ENCODE measurements around the gene PADI1.

Gene PADI1

DNA sequence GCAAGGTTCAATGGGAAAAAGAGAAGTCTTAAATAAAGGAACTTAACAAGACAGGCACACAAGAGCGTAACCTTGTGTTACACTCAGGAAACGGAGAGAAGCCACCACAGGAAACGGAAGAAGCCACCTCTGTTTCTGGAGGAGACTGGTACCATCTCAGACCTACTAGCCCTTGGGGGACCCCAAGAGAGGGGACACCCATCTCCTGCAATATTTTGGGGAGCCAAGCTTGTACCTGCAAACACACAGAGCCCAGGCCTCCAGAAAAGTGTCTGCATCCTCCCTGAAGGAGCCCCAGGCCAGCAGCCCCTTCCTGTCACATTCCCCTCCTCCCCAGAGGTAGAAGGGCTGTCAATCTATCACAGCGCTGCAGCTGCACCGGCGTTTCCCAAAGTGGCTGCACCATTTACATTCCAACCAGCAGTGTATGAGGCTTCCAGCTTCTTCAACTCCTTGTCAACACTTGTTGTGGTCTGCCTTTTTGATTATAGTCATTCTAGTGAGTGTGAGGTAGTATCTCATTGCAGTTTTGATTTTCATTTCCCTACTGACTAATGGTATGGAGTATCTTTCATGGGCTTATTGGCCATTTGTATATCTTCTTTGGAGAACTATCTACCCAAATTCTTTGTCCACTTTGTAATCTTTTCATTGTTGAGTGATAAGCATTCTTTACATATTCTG is 23.0 kb upstream of the PADI1 start:
- no peak for DNase-seq (ENCODE audit: low spot score)

DNA sequence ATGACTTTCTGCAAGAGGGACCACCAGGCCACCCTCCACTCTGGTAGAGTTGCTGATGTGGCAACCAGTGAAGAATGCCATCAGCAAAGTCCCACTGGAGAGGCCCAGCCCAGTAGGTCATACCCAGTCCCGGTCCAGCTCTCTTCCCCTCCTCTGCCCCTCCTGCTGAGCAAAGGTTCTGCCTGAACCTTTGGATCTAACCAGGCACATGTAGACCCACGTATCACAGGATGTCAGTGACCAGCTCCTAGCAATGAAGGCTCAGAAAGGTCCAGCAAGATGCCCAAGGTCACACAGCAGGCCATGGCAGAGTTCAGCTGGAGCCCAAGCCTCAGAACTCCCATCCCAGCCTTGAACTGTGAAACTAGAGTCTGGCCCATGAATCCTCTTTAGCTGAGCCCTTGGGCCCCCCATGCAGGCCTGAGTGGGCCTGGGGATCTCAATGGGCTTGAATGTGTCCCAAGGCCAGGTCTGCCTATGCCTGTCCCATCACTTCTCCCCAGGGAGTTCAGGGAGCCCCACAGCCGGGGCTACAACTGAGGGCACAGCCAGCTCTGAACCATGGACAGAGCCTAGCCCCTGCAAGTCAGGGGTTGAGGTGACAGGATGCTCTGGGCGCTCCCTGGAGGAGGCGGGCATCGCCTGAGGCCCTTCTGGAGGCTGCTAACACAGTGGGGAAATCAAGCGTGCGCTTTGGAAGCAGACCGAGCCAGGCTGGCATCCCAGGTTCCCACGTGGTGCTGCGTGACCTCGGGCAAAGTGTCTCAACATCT is 21.4 kb upstream of the PADI1 start:
- no peak for DNase-seq (ENCODE audit: low spot score)

- no peak for DNase-seq (ENCODE audit: low spot score)
Measured at GRCh38 chr1:17184161-17184665, 20.7 kb upstream of the PADI1 start.

GRCh38 chr1:17184822-17185484 is 20.0 kb upstream of the PADI1 start:
- DNase-seq (ENCODE audit: low spot score) = no peak

GRCh38 chr1:17185485-17185860 is 19.5 kb upstream of the PADI1 start:
- DNase-seq (ENCODE audit: low spot score) = no peak

DNA sequence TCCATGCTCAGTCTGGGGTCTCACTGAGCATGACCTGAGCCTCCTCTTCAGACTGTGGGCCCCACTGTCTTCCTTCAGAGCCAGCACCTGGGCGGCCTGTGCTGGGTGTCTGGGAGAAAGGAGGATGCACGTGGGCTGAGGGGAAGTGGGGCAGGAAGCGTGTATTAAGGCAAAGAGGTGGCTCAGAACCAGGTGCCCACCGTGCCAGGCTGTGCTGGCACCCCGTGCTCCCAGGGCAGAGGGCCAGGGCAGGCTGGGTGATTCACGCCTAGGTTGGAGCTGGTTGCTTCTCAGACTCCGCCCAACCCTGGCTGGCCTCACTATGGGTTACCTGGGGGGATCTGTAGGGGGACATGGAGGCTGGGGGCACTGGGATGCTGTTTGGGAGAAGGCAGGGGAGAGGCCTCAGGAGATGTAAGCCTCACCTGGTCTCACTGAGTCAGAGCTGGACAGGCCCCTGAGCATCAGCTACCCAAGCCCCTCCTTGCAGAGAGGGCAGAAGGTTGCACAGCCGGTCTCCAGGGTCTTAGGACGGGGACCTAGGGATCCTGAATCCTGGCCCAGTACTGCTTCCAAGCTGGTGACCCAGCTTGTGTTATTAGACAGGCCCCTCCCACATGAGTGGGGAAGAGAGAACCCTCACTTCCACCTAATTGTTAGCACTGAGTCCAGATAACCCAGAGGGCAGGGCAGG is 18.6 kb upstream of the PADI1 start:
- DNase-seq (ENCODE audit: low spot score) = no peak

GRCh38 chr1:17187051-17187450 is 17.9 kb upstream of the PADI1 start:
- no peak for DNase-seq (ENCODE audit: low spot score)

GRCh38 chr1:17188217-17188616 is 16.7 kb upstream of the PADI1 start:
- no peak for DNase-seq (ENCODE audit: low spot score)

- DNase-seq (ENCODE audit: low spot score) = no peak
Measured at GRCh38 chr1:17188889-17189631, 15.9 kb upstream of the PADI1 start.

- DNase-seq (ENCODE audit: low spot score) = no peak
Measured at GRCh38 chr1:17189632-17189990, 15.3 kb upstream of the PADI1 start.

DNA sequence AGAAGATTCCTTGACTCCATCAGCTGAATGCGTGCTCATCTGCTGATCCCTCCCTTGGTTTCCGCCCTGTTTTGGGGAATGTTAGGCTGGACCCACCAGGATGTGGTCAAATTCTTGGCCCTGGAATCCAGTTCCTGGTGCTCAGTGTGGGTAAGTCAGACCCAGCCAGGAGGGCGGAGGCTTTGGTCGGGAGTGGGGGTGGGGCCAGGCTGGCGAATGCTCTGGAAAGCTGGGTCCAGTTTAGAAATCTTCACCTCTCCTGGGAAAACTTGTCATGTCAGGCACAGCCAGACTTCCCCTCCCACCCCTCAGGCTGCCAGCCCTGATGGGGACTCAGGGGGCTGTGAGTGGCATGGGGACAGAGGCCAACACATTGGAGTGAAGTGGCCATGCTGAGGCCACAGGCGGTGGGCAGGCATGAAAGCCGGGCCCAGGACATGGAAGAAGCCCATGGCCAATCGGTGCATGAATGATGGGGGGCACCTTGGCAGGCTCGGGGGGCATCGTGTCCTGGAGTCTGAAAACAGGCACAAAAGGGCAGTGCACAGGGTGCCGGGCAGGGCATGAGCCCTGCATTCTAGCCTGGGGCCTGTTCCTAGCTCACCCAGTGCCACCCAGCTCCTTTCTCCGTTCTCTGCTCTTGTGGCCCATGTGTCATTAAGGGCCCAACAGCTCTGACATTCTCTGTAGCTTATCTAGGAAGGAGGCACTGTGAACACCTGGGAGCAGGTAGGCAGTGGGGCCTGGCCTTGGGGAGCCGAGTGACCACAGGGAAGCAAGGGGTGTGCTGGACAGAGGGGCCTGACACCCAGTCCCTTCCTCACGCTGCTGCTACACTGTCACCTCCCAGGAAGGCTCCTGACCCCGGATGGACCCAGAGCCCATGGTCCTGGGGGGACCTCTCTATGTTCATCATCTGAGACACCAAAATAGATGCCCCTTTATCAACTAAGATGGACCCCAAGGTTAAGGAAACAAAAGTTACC is 14.6 kb upstream of the PADI1 start:
- peak; percentile 78 for DNase-seq (ENCODE audit: low spot score)

DNA sequence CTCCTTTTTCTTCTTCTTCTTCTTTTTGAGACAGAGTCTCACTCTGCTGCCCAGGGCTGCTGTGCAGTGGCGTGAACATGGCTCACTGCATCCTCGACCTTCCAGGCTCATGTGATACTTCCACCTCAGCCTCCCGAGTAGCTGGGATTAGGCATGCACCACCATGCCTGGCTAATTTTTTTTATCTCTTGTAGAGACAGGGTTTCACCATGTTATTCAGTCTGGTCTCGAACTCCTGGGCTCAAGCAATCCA is 13.0 kb upstream of the PADI1 start:
- DNase-seq (ENCODE audit: low spot score) = no peak

GRCh38 chr1:17192394-17193221 is 12.3 kb upstream of the PADI1 start:
- no peak for DNase-seq (ENCODE audit: low spot score)

DNA sequence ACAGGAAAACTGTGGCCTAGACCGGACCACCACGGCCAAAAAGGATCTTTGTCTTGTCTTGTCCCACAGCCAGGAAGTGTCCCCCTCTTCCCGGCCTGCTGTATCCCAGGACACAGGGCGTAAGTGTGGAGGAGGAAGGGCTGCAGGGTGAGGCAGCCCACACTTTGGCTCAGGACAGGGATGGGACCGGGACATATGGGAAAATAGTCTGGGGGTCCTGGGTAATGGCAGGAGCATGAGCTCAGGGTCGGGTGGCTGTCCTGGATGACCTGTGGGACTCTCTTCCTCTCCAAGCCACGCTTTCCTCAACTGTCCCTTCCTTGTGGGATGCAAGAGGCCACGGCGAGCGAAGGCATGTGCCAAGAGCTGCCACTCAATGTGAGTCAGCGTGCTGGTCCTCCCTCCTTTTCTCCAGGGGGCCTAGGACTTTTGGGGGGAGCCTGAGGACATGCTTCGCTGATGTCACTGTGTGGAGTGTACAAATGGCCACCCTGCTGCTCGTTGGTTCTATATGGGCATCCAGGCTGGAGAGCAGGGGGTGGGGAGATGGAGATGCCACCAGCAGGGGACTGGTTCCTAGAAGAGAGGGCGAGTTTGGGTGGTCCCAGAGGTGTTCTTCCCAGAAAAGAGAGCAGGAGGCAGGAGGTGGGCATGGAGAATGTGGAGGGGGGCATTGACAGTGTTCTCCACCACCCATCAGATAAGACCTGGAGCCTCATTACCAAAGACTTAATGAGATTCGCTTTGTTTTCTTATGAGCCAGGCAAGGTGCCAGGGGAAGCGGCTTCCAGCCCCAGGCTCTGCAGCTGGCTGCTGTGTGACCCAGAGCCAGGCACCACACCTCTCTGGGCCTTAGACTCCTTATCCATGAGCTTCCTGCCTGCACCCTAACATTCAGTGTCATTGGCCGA is 11.5 kb upstream of the PADI1 start:
- no peak for DNase-seq (ENCODE audit: low spot score)

- DNase-seq (ENCODE audit: low spot score) = no peak
Measured at GRCh38 chr1:17194133-17194475, 10.8 kb upstream of the PADI1 start.

- no peak for DNase-seq (ENCODE audit: low spot score)
Measured at GRCh38 chr1:17194615-17195528, 10.1 kb upstream of the PADI1 start.

GRCh38 chr1:17195731-17196130 is 9.2 kb upstream of the PADI1 start:
- no peak for DNase-seq (ENCODE audit: low spot score)
